Panc1 (cell line): ENCODE measurements around the gene NPHP4. TPM values are rescaled to one million over a fixed set of nuclear protein-coding genes. Genes with fewer than 3 reads are reported as not detected.
A peak's percentile ranks its signal among the peaks of the same experiment; 100 is the strongest.

Experiments
- ATAC-seq: fragments of 200-7000 bp; cut with Tn5 transposase; 2 replicates; pipeline ENCODE4 v1.9.1; 2020; ENCODE audit warnings: mild to moderate bottlenecking, moderate library complexity
- BruUV-seq: library from RNA; stranded (reverse); fragments of 400-500 nt; replicated peaks from 2 replicates; lab custom pipeline; 2021; lab: Mats Ljungman, UMichigan
- CTCF ChIA-PET: fragments of 300-600 bp; sonication (Branson Sonifier 250); formaldehyde crosslinking; loops from one replicate; lab custom pipeline; 2022; ENCODE audit warnings: antibody characterized with exemption; lab: Charles Lee
- POLR2A ChIA-PET: fragments of 300-600 bp; sonication (Branson Sonifier 250); formaldehyde crosslinking; loops from one replicate; lab custom pipeline; 2022; ENCODE audit warnings: antibody characterized with exemption; lab: Charles Lee
- DNase-seq: peaks from one replicate; pipeline ENCODE4 v3.0.0-alpha.2; 2010; ENCODE audit warnings: low read depth, low spot score
- H3K27ac ChIP-seq: 2 replicates; pipeline ENCODE4 v1.5.1; 2011; ENCODE audit warnings: mild to moderate bottlenecking, low read length, inconsistent platforms
- H3K27me3 ChIP-seq: fragments of 200-500 bp; sonication (Bioruptor generic); 2 replicates; pipeline ENCODE4 v1.6.0; 2014; ENCODE audit warnings: low read length, inconsistent platforms; ENCODE audit not compliant: control insufficient read depth, insufficient read depth
- H3K36me3 ChIP-seq: fragments of 200-500 bp; sonication (Bioruptor generic); 2 replicates; pipeline ENCODE4 v1.5.1; 2014; ENCODE audit warnings: inconsistent platforms, mild to moderate bottlenecking, low read length, moderate library complexity; ENCODE audit not compliant: control insufficient read depth, insufficient read depth
- H3K4me1 ChIP-seq: 2 replicates; pipeline ENCODE4 v1.5.1; 2011; ENCODE audit warnings: inconsistent platforms, mild to moderate bottlenecking, low read length, moderate library complexity; ENCODE audit not compliant: control insufficient read depth, insufficient read depth
- H3K4me3 ChIP-seq, 2 experiments: 2 replicates each; pipeline ENCODE4 v1.5.1; 2011 to 2012; ENCODE audit warnings: low read depth in 2 of 2, low read length in 2 of 2, mild to moderate bottlenecking in 2 of 2, inconsistent platforms in 1 of 2, moderate library complexity in 1 of 2
- H3K9me3 ChIP-seq: fragments of 200-500 bp; sonication (Bioruptor generic); 2 replicates; pipeline ENCODE4 v1.5.1; 2014; ENCODE audit warnings: low read depth, mild to moderate bottlenecking, inconsistent platforms, low read length, moderate library complexity; ENCODE audit not compliant: control insufficient read depth, insufficient read depth
- CTCF ChIP-seq: fragments of 450-650 bp; IDR thresholded peaks from 2 replicates; pipeline ENCODE4 v1.5.1; 2017; ENCODE audit warnings: mild to moderate bottlenecking
- POLR2AphosphoS5 ChIP-seq: IDR thresholded peaks from 2 replicates; pipeline ENCODE4 v1.6.1; 2012; ENCODE audit warnings: mild to moderate bottlenecking, low read depth, low read length, moderate library complexity
- REST ChIP-seq, 2 experiments: IDR thresholded peaks; 2 replicates each; pipeline ENCODE4 v1.6.1; 2011 to 2012; ENCODE audit warnings: low read depth in 2 of 2, control low read depth in 1 of 2, low read length in 1 of 2, mild to moderate bottlenecking in 1 of 2, moderate library complexity in 1 of 2; ENCODE audit not compliant: insufficient read depth in 1 of 2
- SIN3A ChIP-seq: IDR thresholded peaks from 2 replicates; pipeline ENCODE4 v1.6.1; 2012; ENCODE audit warnings: low read depth, mild to moderate bottlenecking, low read length, moderate library complexity, borderline replicate concordance; ENCODE audit not compliant: insufficient read depth
- TCF7L2 ChIP-seq: IDR thresholded peaks from 2 replicates; pipeline ENCODE4 v1.6.1; 2011; ENCODE audit warnings: mild to moderate bottlenecking, low read depth, low read length, inconsistent platforms
- in situ Hi-C: cut with HindIII; loops from 2 replicates; pipeline ENCODE4 v1.10.0; 2016; ENCODE audit warnings: low sequenced_read_pairs, low pct_unique_long_range_greater_than_20kb
- intact Hi-C: fragments of 100-400 bp; cut with micrococcal nuclease; formaldehyde crosslinking; loops from one replicate; pipeline ENCODE4 v1.10.0; 2022; ENCODE audit not compliant: unreplicated experiment
- total RNA-seq: library from RNA; stranded (reverse); gene quantifications from one replicate; pipeline ENCODE4 v1.2.1, GENCODE V29; 2021; ENCODE audit not compliant: unreplicated experiment

The NPHP4 gene
- total RNA-seq, 1 experiment from 2014 or later = 20.1 TPM

- ChIA-PET POLR2A (no interaction called here), CTCF (no interaction called here)
- intact Hi-C loops = no loop called here
These were observed 11.8 kb downstream of the NPHP4 start for GRCh38 chr1:5980314-5981008.

More at GRCh38 chr1:5980314-5981008, 11.8 kb downstream of the NPHP4 start:
- no peak; the same call in 1 of the 2 replicates for TF ChIP-seq CTCF
- TF ChIP-seq POLR2AphosphoS5 = no peak
- TF ChIP-seq TCF7L2 = no peak
- no peak for TF ChIP-seq REST (IDR thresholded peaks at IDR 0.05; ENCODE audit: insufficient read depth in 1 of 2, low read depth in 2 of 2, low read length in 1 of 2)
- TF ChIP-seq SIN3A = no peak
- Histone ChIP-seq H3K27ac (no peak overlapping the region), H3K4me3 (no peak overlapping the region), H3K4me1 (no peaks in the 10 kb centered on the region), H3K36me3 (peaks cover 2% of the 10 kb centered on the region), H3K9me3 (peaks cover 4% of the 10 kb centered on the region; the same call in 1 of the 2 replicates), H3K27me3 (no peaks in the 10 kb centered on the region)
- in situ Hi-C loops = no loop called here
- peak; percentile 71 for ATAC-seq
- no TSS peak for BruUV-seq
- DNase-seq = no peak
